Retinal pigment epithelial cell (primary cell): ENCODE data around the gene TUBGCP2.

Source experiments
- DNase-seq: peaks from one replicate; pipeline ENCODE4 v3.0.0-alpha.2; 2010; ENCODE audit warnings: low read depth
- H3K4me3 ChIP-seq: 2 replicates; pipeline ENCODE4 v1.5.1; 2011; ENCODE audit warnings: mild to moderate bottlenecking, low read length, control low read depth, moderate library complexity
- CTCF ChIP-seq: conservative IDR thresholded peaks from 2 replicates; pipeline ENCODE4 v1.5.1; 2011; ENCODE audit warnings: low read depth, low read length, control low read depth, inconsistent platforms

TUBGCP2 gene

GRCh38 chr10:133230387-133231195 lies 78.1 kb downstream of the TUBGCP2 start:
- DNase-seq = no peak
- TF ChIP-seq CTCF = no peak
- no peak overlapping the region for H3K4me3 ChIP-seq

- H3K4me3 ChIP-seq = no peak within 1 kb of the TSS
- DNase-seq = no peak
- TF ChIP-seq CTCF = no peak
Measured at GRCh38 chr10:133230044-133230361, 78.7 kb downstream of the TUBGCP2 start, which contains the start of gene UTF1. UTF1 (plus strand) TSS chr10:133230217; CDS start chr10:133230289, 72 bp downstream.

- TF ChIP-seq CTCF = no peak
- no peak overlapping the region for H3K4me3 ChIP-seq
- DNase-seq = no peak
Measured at GRCh38 chr10:133229265-133230043, 79.2 kb downstream of the TUBGCP2 start.
